A549 (cell line): ENCODE data around the gene RNF186. TPM values are rescaled to one million over a fixed set of nuclear protein-coding genes. Genes with fewer than 3 reads are reported as not detected.

Experiments
- ATAC-seq, 2 experiments: fragments of 200-7000 bp in 1 of 2; fragments of >200 bp in 1 of 2; cut with Nextera tagmentation in 1 of 2; cut with Tn5 transposase in 1 of 2; 3 replicates each; pipeline versions ENCODE4 v1.8.0 to v1.9.1; 2018 to 2020; ENCODE audit warnings: mild to moderate bottlenecking in 1 of 2, moderate library complexity in 1 of 2
- CTCF ChIA-PET: fragments of 300-600 bp; sonication (Branson Sonifier 250); formaldehyde crosslinking; extraction: SDS; loops from one replicate; lab custom pipeline; 2021; ENCODE audit warnings: antibody characterized with exemption, inconsistent platforms; lab: Yijun Ruan, JAX
- POLR2A ChIA-PET: fragments of 350-600 bp; formaldehyde crosslinking; extraction: SDS; loops from one replicate; lab custom pipeline; 2021; ENCODE audit warnings: antibody characterized with exemption, inconsistent platforms; lab: Yijun Ruan, JAX
- DNase-seq, 2 experiments: peaks; one replicate each; pipeline versions ENCODE4 v3.0.0 to v3.0.0-alpha.2; 2011 to 2016; ENCODE audit warnings: low read depth in 1 of 2, low spot score in 1 of 2
- FAIRE-seq: peaks from 2 replicates; lab custom pipeline; 2011; peaks lifted over from hg19 to GRCh38; lab: Jason Lieb, UNC
- H3K27ac ChIP-seq, 2 experiments: fragments of >200 bp; sonication (Bioruptor Twin); formaldehyde crosslinking; 3 replicates each; pipeline ENCODE4 v1.5.1; 2016 to 2017
- H3K4me1 ChIP-seq: fragments of >200 bp; sonication (Bioruptor Twin); formaldehyde crosslinking; 3 replicates; pipeline ENCODE4 v1.6.1; 2016
- H3K4me2 ChIP-seq: fragments of >200 bp; sonication (Bioruptor Twin); formaldehyde crosslinking; 3 replicates; pipeline ENCODE4 v1.6.1; 2016
- H3K4me3 ChIP-seq: fragments of >200 bp; sonication (Bioruptor Twin); formaldehyde crosslinking; 3 replicates; pipeline ENCODE4 v1.5.1; 2016
- H3K9me3 ChIP-seq: fragments of >200 bp; sonication (Bioruptor Twin); formaldehyde crosslinking; 3 replicates; pipeline ENCODE4 v1.6.1; 2016
- BHLHE40 ChIP-seq: IDR thresholded peaks from 2 replicates; pipeline ENCODE4 v1.6.1; 2012; ENCODE audit warnings: low read depth, low read length, inconsistent platforms
- CBX2 ChIP-seq: fragments of 200-600 bp; sonication (generic); IDR thresholded peaks from 2 replicates; pipeline ENCODE4 v1.6.1; 2016; ENCODE audit warnings: low read depth, mild to moderate bottlenecking, borderline replicate concordance
- CEBPB ChIP-seq, 2 experiments: fragments of >200 bp in 1 of 2; sonication (Bioruptor Twin) in 1 of 2; formaldehyde crosslinking in 1 of 2; IDR thresholded peaks; 2 replicates each; pipeline ENCODE4 v1.6.1; 2012 to 2016
- CHD2 ChIP-seq: fragments of 150-350 bp; IDR thresholded peaks from 2 replicates; pipeline ENCODE4 v1.6.1; 2014; ENCODE audit warnings: low read length; ENCODE audit not compliant: partially characterized antibody
- EHF ChIP-seq: fragments of 250-450 bp; sonication (Bioruptor Pico); IDR thresholded peaks from 2 replicates; pipeline ENCODE4 v1.5.0; 2020; ENCODE audit warnings: mild to moderate bottlenecking
- EHMT2 ChIP-seq: fragments of 200-600 bp; sonication (generic); IDR thresholded peaks from 2 replicates; pipeline ENCODE4 v1.6.1; 2016; ENCODE audit warnings: antibody characterized with exemption, low read depth, mild to moderate bottlenecking, moderate library complexity
- EP300 ChIP-seq, 2 experiments: fragments of >200 bp; sonication (Bioruptor Twin); formaldehyde crosslinking; IDR thresholded peaks; 2 replicates in 1 of 2; 3 replicates in 1 of 2; pipeline ENCODE4 v1.6.1; 2016 to 2017
- ESRRA ChIP-seq: fragments of 150-350 bp; IDR thresholded peaks from 2 replicates; pipeline ENCODE4 v1.6.1; 2014; ENCODE audit warnings: mild to moderate bottlenecking, low read length, borderline replicate concordance
- FOSB ChIP-seq: fragments of 250-450 bp; sonication (Bioruptor Pico); IDR thresholded peaks from 2 replicates; pipeline ENCODE4 v1.5.0; 2020; ENCODE audit warnings: mild to moderate bottlenecking, moderate library complexity
- FOXS1 ChIP-seq: fragments of 250-450 bp; sonication (Bioruptor Pico); IDR thresholded peaks from 2 replicates; pipeline ENCODE4 v1.5.0; 2020; ENCODE audit warnings: mild to moderate bottlenecking, moderate library complexity
- GATA3 ChIP-seq: IDR thresholded peaks from 2 replicates; pipeline ENCODE4 v1.6.1; 2012; ENCODE audit warnings: borderline replicate concordance
- HEYL ChIP-seq: fragments of 250-450 bp; sonication (Bioruptor Pico); IDR thresholded peaks from 2 replicates; pipeline ENCODE4 v1.8.0; 2021; ENCODE audit warnings: mild to moderate bottlenecking, moderate library complexity
- HOXA7 ChIP-seq: fragments of 250-450 bp; sonication (Bioruptor Pico); IDR thresholded peaks from 2 replicates; pipeline ENCODE4 v1.5.0; 2020; ENCODE audit warnings: mild to moderate bottlenecking, moderate library complexity
- JUN ChIP-seq, 2 experiments: fragments of >200 bp; sonication (Bioruptor Twin); formaldehyde crosslinking; IDR thresholded peaks; 2 replicates in 1 of 2; 3 replicates in 1 of 2; pipeline ENCODE4 v1.6.1; 2016 to 2017
- JUNB ChIP-seq: fragments of >200 bp; sonication (Bioruptor Twin); formaldehyde crosslinking; IDR thresholded peaks from 2 replicates; pipeline ENCODE4 v1.6.1; 2016
- KDM1A ChIP-seq: fragments of 200-600 bp; sonication (generic); IDR thresholded peaks from 2 replicates; pipeline ENCODE4 v1.6.1; 2016; ENCODE audit warnings: low read depth, mild to moderate bottlenecking
- KDM5A ChIP-seq: fragments of 200-600 bp; sonication (generic); IDR thresholded peaks from 2 replicates; pipeline ENCODE4 v1.6.1; 2016; ENCODE audit warnings: antibody characterized with exemption, mild to moderate bottlenecking
- MAZ ChIP-seq: fragments of 150-350 bp; IDR thresholded peaks from 2 replicates; pipeline ENCODE4 v1.6.1; 2014; ENCODE audit warnings: antibody characterized with exemption, low read depth, low read length, borderline replicate concordance
- PBX3 ChIP-seq: IDR thresholded peaks from 2 replicates; pipeline ENCODE4 v1.6.1; 2012
- POLR2AphosphoS2 ChIP-seq: conservative IDR thresholded peaks from 2 replicates; pipeline ENCODE4 v1.6.1; 2012; ENCODE audit warnings: low read length, improper control_type of control experiment, inconsistent platforms
- RFX5 ChIP-seq: fragments of 450-650 bp; IDR thresholded peaks from 2 replicates; pipeline ENCODE4 v1.7.1; 2014; ENCODE audit warnings: antibody characterized with exemption, mild to moderate bottlenecking, moderate library complexity
- RNF2 ChIP-seq: fragments of 200-600 bp; sonication (generic); IDR thresholded peaks from 2 replicates; pipeline ENCODE4 v1.6.1; 2016; ENCODE audit warnings: low read depth, mild to moderate bottlenecking, antibody characterized with exemption, moderate library complexity, borderline replicate concordance
- SREBF2 ChIP-seq: fragments of 450-650 bp; IDR thresholded peaks from 2 replicates; pipeline ENCODE4 v1.6.1; 2014; ENCODE audit warnings: mild to moderate bottlenecking, moderate library complexity
- ZNF302 ChIP-seq: fragments of 250-450 bp; sonication (Bioruptor Pico); IDR thresholded peaks from 2 replicates; pipeline ENCODE4 v1.9.0; 2021; ENCODE audit warnings: inconsistent platforms, mild to moderate bottlenecking, moderate library complexity
- WGBS: methylation state at CpG from one replicate; pipeline ENCODE4 v1.1.6; 2017; ENCODE audit errors: missing lambda C conversion rate; 5-methylcytosine and 5-hydroxymethylcytosine counted together
- polyA plus RNA-seq, 4 experiments: library from polyadenylated mRNA; depleted of rRNA in 3 of 4; stranded (reverse); fragments of >200 nt; fragmentation: RNase III in 1 of 4; extraction: RNeasy Plus Mini Kit Qiagen cat#74134 plus additional on column Dnase treatment in 1 of 4; gene quantifications; 2 replicates in 3 of 4; 3 replicates in 1 of 4; pipeline ENCODE4 v1.2.3, GENCODE V29; 2011 to 2017
- TF ChIP-seq, protein P1 (sequence below): fragments of 250-450 bp; sonication (Bioruptor Pico); IDR thresholded peaks from 2 replicates; pipeline ENCODE4 v1.5.0; 2020; ENCODE audit warnings: low read depth, mild to moderate bottlenecking, moderate library complexity
- TF ChIP-seq, protein P2 (sequence below): fragments of 450-650 bp; IDR thresholded peaks from 2 replicates; pipeline ENCODE4 v1.6.1; 2014; ENCODE audit warnings: antibody characterized with exemption
- TF ChIP-seq, protein P3 (sequence below): IDR thresholded peaks from 2 replicates; pipeline ENCODE4 v1.6.1; 2012; ENCODE audit warnings: low read depth, borderline replicate concordance

RNF186 gene
- polyA plus RNA-seq, 2 of the 4 experiments (the other 2 are of a cell fraction): not detected

DNA sequence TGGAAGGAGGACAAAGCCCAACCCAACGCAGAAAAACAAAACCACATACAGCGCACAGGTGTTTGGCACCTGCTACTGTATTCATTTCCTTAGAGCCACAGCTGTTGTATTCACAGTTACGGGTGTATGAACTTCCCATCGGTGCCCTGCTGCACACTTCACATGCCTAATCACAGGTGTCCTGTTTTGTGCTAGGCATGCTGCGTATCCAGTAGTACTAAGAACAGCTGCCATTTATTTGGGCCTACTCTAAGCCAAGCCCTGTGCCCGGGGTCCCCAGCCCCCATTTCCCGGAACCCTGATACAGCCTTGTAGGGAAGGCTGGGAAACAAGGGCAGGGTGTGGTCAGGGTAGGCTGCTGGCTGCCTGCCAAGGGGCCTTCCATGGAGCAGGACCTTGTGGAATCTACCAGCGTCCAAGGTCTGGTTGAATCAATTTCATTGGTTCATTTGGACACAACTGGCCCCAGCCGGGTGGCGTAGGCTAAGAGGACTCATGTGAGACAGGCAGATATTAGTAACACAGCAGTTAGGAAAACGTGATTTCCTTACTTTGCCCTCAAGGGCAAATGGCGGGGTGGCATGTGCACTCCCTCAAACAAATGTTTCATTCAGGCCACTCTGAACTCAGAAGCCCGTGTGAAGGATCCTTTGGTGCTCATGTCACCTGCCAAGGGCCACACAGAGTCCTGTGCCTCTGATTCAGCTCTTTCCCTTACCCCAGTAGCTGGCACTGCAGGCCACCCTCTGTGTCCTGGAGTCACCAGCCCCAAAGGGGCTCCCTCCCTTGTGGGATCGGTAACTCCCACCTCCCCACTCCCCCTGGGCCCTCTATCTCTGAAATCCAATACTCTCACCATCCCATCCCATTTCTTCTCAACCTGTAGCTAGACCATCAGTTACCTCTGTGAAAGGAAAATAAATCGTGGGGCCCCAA lies 986 bp upstream of the RNF186 start:
- Histone ChIP-seq H3K9me3 (no peaks in the 10 kb centered on the region), H3K27ac (no peak overlapping the region), H3K4me3 (no peak overlapping the region), H3K4me1 (no peaks in the 10 kb centered on the region), H3K4me2 (no peak overlapping the region)
- no peak for FAIRE-seq
- WGBS: 70% methylated on average over 14 of the region's 15 CpGs
- ChIA-PET CTCF (no interaction called here), POLR2A (no interaction called here)
- DNase-seq: no peak
- no peak for ATAC-seq
- TF ChIP-seq MAZ (no peak), FOXS1 (CRISPR knock-in tag) (no peak), CEBPB (IDR thresholded peaks at IDR 0.05) (no peak), BHLHE40 (no peak), EHMT2 (no peak), EP300 (IDR thresholded peaks at IDR 0.05) (no peak), JUN (IDR thresholded peaks at IDR 0.05) (no peak), POLR2AphosphoS2 (no peak), RFX5 (no peak), CBX2 (no peak), ZNF302 (no peak), RNF2 (no peak), HEYL (no peak), CHD2 (no peak), KDM1A (no peak), ESRRA (no peak)
- TF ChIP-seq, protein P1, sequence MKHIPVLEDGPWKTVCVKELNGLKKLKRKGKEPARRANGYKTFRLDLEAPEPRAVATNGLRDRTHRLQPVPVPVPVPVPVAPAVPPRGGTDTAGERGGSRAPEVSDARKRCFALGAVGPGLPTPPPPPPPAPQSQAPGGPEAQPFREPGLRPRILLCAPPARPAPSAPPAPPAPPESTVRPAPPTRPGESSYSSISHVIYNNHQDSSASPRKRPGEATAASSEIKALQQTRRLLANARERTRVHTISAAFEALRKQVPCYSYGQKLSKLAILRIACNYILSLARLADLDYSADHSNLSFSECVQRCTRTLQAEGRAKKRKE (CRISPR knock-in tag): no peak
- TF ChIP-seq, protein P2, sequence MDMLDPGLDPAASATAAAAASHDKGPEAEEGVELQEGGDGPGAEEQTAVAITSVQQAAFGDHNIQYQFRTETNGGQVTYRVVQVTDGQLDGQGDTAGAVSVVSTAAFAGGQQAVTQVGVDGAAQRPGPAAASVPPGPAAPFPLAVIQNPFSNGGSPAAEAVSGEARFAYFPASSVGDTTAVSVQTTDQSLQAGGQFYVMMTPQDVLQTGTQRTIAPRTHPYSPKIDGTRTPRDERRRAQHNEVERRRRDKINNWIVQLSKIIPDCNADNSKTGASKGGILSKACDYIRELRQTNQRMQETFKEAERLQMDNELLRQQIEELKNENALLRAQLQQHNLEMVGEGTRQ: no peak

DNA sequence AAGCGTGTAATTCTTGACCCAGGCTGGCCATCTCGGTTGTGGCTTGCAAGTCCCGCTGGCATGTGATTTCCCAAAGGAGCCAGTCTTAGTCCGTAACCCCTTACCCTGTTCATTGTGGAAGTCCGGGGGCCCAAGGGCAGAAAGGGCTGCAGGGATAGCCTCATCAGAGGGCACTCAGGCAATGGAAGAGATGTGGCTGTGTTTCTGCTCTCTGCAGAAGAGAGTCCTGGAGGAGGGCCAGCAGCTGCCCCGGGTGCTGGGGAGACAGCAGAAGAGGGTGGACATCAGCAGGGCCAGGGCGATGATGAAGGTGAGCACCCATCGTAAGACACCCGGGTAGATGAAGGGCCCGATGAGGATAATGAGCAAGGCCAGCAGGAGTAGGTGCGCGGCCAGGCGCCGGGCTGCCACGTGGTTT lies 830 bp downstream of the RNF186 start:
- no peak overlapping the region for H3K4me2 ChIP-seq
- TF ChIP-seq HOXA7 (CRISPR knock-in tag): no peak
- no peak for TF ChIP-seq CEBPB (IDR thresholded peaks at IDR 0.05)
- TF ChIP-seq EHF (CRISPR knock-in tag): no peak
- TF ChIP-seq FOSB (CRISPR knock-in tag): no peak
- TF ChIP-seq, protein P2: no peak
- no peak for TF ChIP-seq KDM5A
- TF ChIP-seq, protein P3, sequence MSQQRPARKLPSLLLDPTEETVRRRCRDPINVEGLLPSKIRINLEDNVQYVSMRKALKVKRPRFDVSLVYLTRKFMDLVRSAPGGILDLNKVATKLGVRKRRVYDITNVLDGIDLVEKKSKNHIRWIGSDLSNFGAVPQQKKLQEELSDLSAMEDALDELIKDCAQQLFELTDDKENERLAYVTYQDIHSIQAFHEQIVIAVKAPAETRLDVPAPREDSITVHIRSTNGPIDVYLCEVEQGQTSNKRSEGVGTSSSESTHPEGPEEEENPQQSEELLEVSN: no peak
- TF ChIP-seq, protein P1 (CRISPR knock-in tag): no peak
- no peak for TF ChIP-seq GATA3
- TF ChIP-seq JUNB: no peak
- no peak for TF ChIP-seq SREBF2
- no peak for TF ChIP-seq PBX3
- TF ChIP-seq BHLHE40: no peak
- ChIA-PET CTCF (interaction anchor here (1.1 kb wide), 1 partner anchor 53 kb away, joined by 4 read pairs; no protein-coding TSS in a partner anchor), POLR2A (no interaction called here)
- no peaks in the 10 kb centered on the region for H3K9me3 ChIP-seq
- H3K27ac ChIP-seq: no peak overlapping the region
- ATAC-seq (no peak), FAIRE-seq (no peak), DNase-seq (no peak)
- WGBS: 79% methylated on average over 14 of the region's 15 CpGs
- H3K4me3 ChIP-seq: no peak overlapping the region
- no peaks in the 10 kb centered on the region for H3K4me1 ChIP-seq
